Measurements from ENCODE around the gene ARRDC4.

Gene ARRDC4

GRCh38 chr15:97966924-97967620 lies 6.6 kb downstream of the ARRDC4 start:
- H3K79me2 ChIP-seq (ENCODE audit: low read length) = no peaks in the 10 kb centered on the region
- H2AFZ ChIP-seq (ENCODE audit: low read length) = no peak overlapping the region
- H3K4me2 ChIP-seq (ENCODE audit: low read depth, low read length) = no peak overlapping the region
- H3K27ac ChIP-seq (ENCODE audit: low read length) = no peak overlapping the region
- no peak overlapping the region for H3K9ac ChIP-seq (ENCODE audit: low read length)
- no peak overlapping the region for H3K4me3 ChIP-seq (ENCODE audit: low read length)
- H3K9me2 ChIP-seq (replicated peaks; ENCODE audit: insufficient read depth, low read length) = no peaks in the 10 kb centered on the region
- no peaks in the 10 kb centered on the region for H4K20me1 ChIP-seq (ENCODE audit: insufficient read depth, low read length)
- H3K4me1 ChIP-seq (ENCODE audit: low read length) = no peaks in the 10 kb centered on the region
- H3K9me3 ChIP-seq (replicated peaks; ENCODE audit: insufficient read depth, low read length) = no peaks in the 10 kb centered on the region
- no peaks in the 10 kb centered on the region for H3F3A ChIP-seq (ENCODE audit: insufficient read depth, low read length)
- DNase-seq = no peak
- no peaks in the 10 kb centered on the region for H3K27me3 ChIP-seq (replicated peaks; ENCODE audit: insufficient read depth, low read length)
- no peaks in the 10 kb centered on the region for H3K36me3 ChIP-seq (replicated peaks; ENCODE audit: insufficient read depth, low read length)
- TF ChIP-seq CTCF (IDR thresholded peaks at IDR 0.05; ENCODE audit: low read length) (no peak), EZH2phosphoT487 (IDR thresholded peaks at IDR 0.05; ENCODE audit: low read length) (no peak), EZH2 (optimal IDR thresholded peaks at IDR 0.05; ENCODE audit: low read depth, low read length) (no peak)

- TF ChIP-seq EZH2phosphoT487 (IDR thresholded peaks at IDR 0.05; ENCODE audit: low read length) = no peak
- TF ChIP-seq EZH2 (optimal IDR thresholded peaks at IDR 0.05; ENCODE audit: low read depth, low read length) = no peak
- TF ChIP-seq CTCF (IDR thresholded peaks at IDR 0.05; ENCODE audit: low read length) = no peak
- H3K36me3 ChIP-seq (replicated peaks; ENCODE audit: insufficient read depth, low read length) = no peaks in the 10 kb centered on the region
- H3K4me2 ChIP-seq (ENCODE audit: low read depth, low read length) = no peak overlapping the region
- H3K79me2 ChIP-seq (ENCODE audit: low read length) = no peaks in the 10 kb centered on the region
- H3K9me2 ChIP-seq (replicated peaks; ENCODE audit: insufficient read depth, low read length) = no peaks in the 10 kb centered on the region
- H3K9me3 ChIP-seq (replicated peaks; ENCODE audit: insufficient read depth, low read length) = no peaks in the 10 kb centered on the region
- H3K4me3 ChIP-seq (ENCODE audit: low read length) = no peak overlapping the region
- no peak overlapping the region for H3K9ac ChIP-seq (ENCODE audit: low read length)
- no peaks in the 10 kb centered on the region for H3K4me1 ChIP-seq (ENCODE audit: low read length)
- H2AFZ ChIP-seq (ENCODE audit: low read length) = no peak overlapping the region
- no peaks in the 10 kb centered on the region for H3F3A ChIP-seq (ENCODE audit: insufficient read depth, low read length)
- H3K27ac ChIP-seq (ENCODE audit: low read length) = no peak overlapping the region
- no peaks in the 10 kb centered on the region for H3K27me3 ChIP-seq (replicated peaks; ENCODE audit: insufficient read depth, low read length)
- H4K20me1 ChIP-seq (ENCODE audit: insufficient read depth, low read length) = no peaks in the 10 kb centered on the region
- DNase-seq = no peak
These were observed 7.4 kb downstream of the ARRDC4 start for GRCh38 chr15:97967881-97968280.

GRCh38 chr15:97968380-97968779 lies 7.9 kb downstream of the ARRDC4 start:
- H3K4me3 ChIP-seq (ENCODE audit: low read length) = no peak overlapping the region
- H3K4me2 ChIP-seq (ENCODE audit: low read depth, low read length) = no peak overlapping the region
- H3K9ac ChIP-seq (ENCODE audit: low read length) = no peak overlapping the region
- H3K4me1 ChIP-seq (ENCODE audit: low read length) = no peaks in the 10 kb centered on the region
- H3K9me2 ChIP-seq (replicated peaks; ENCODE audit: insufficient read depth, low read length) = no peaks in the 10 kb centered on the region
- no peaks in the 10 kb centered on the region for H3K36me3 ChIP-seq (replicated peaks; ENCODE audit: insufficient read depth, low read length)
- H4K20me1 ChIP-seq (ENCODE audit: insufficient read depth, low read length) = no peaks in the 10 kb centered on the region
- no peak overlapping the region for H2AFZ ChIP-seq (ENCODE audit: low read length)
- H3K27ac ChIP-seq (ENCODE audit: low read length) = no peak overlapping the region
- no peaks in the 10 kb centered on the region for H3F3A ChIP-seq (ENCODE audit: insufficient read depth, low read length)
- H3K27me3 ChIP-seq (replicated peaks; ENCODE audit: insufficient read depth, low read length) = no peaks in the 10 kb centered on the region
- no peaks in the 10 kb centered on the region for H3K79me2 ChIP-seq (ENCODE audit: low read length)
- DNase-seq = no peak
- H3K9me3 ChIP-seq (replicated peaks; ENCODE audit: insufficient read depth, low read length) = no peaks in the 10 kb centered on the region
- TF ChIP-seq EZH2 (optimal IDR thresholded peaks at IDR 0.05; ENCODE audit: low read depth, low read length) (no peak), CTCF (IDR thresholded peaks at IDR 0.05; ENCODE audit: low read length) (no peak), EZH2phosphoT487 (IDR thresholded peaks at IDR 0.05; ENCODE audit: low read length) (no peak)
